ENCODE data around the gene TNFAIP6.

The TNFAIP6 gene

GRCh38 chr2:151353995-151354394 lies 3.4 kb upstream of the TNFAIP6 start:
- Histone ChIP-seq H3K9ac (ENCODE audit: low read depth, low read length) (no peak overlapping the region), H2AFZ (ENCODE audit: low read depth, low read length) (no peak overlapping the region), H3K27ac (ENCODE audit: low read length) (no peak overlapping the region), H3K79me2 (ENCODE audit: insufficient read depth, low read length) (no peaks in the 10 kb centered on the region), H4K20me1 (ENCODE audit: insufficient read depth, low read length) (no peaks in the 10 kb centered on the region), H3K4me3 (ENCODE audit: low read depth in 1 of 2, low read length in 2 of 2) (no peak overlapping the region), H3K27me3 (ENCODE audit: insufficient read depth, low read length, poor library complexity) (no peaks in the 10 kb centered on the region), H3K4me1 (ENCODE audit: insufficient read depth, low read length) (no peaks in the 10 kb centered on the region), H3K36me3 (ENCODE audit: insufficient read depth, low read length) (no peaks in the 10 kb centered on the region), H3K4me2 (ENCODE audit: insufficient read depth, low read length) (no peak overlapping the region), H3K9me3 (ENCODE audit: insufficient read depth, low read length, severe bottlenecking) (no peaks in the 10 kb centered on the region)
- DNase-seq (no peak), ATAC-seq (ENCODE audit: insufficient read depth, low read depth) (no peak)
- no peak for TF ChIP-seq CTCF (IDR thresholded peaks at IDR 0.05; ENCODE audit: borderline replicate concordance, extremely low read depth, low read length, poor library complexity, severe bottlenecking)
- TF ChIP-seq EZH2 (IDR thresholded peaks at IDR 0.05; ENCODE audit: borderline replicate concordance, low read depth, low read length, severe bottlenecking), result no peak

- TF ChIP-seq CTCF (IDR thresholded peaks at IDR 0.05; ENCODE audit: borderline replicate concordance, extremely low read depth, low read length, poor library complexity, severe bottlenecking) (no peak), EZH2 (IDR thresholded peaks at IDR 0.05; ENCODE audit: borderline replicate concordance, low read depth, low read length, severe bottlenecking) (no peak)
- Histone ChIP-seq H3K4me3 (ENCODE audit: low read depth in 1 of 2, low read length in 2 of 2) (no peak overlapping the region), H3K4me2 (ENCODE audit: insufficient read depth, low read length) (no peak overlapping the region), H2AFZ (ENCODE audit: low read depth, low read length) (no peak overlapping the region), H3K9me3 (ENCODE audit: insufficient read depth, low read length, severe bottlenecking) (no peaks in the 10 kb centered on the region), H3K9ac (ENCODE audit: low read depth, low read length) (no peak overlapping the region), H3K4me1 (ENCODE audit: insufficient read depth, low read length) (no peaks in the 10 kb centered on the region), H3K36me3 (ENCODE audit: insufficient read depth, low read length) (no peaks in the 10 kb centered on the region), H4K20me1 (ENCODE audit: insufficient read depth, low read length) (no peaks in the 10 kb centered on the region), H3K27ac (ENCODE audit: low read length) (no peak overlapping the region), H3K27me3 (ENCODE audit: insufficient read depth, low read length, poor library complexity) (no peaks in the 10 kb centered on the region), H3K79me2 (ENCODE audit: insufficient read depth, low read length) (no peaks in the 10 kb centered on the region)
- ATAC-seq (ENCODE audit: insufficient read depth, low read depth), result no peak
- no peak for DNase-seq
Observed at GRCh38 chr2:151354807-151355206, 2.6 kb upstream of the TNFAIP6 start.

- no peak overlapping the region for H3K9ac ChIP-seq (ENCODE audit: low read depth, low read length)
Observed at GRCh38 chr2:151358166-151358970, 976 bp downstream of the TNFAIP6 start.

More at GRCh38 chr2:151358166-151358970, 976 bp downstream of the TNFAIP6 start:
- no peaks in the 10 kb centered on the region for H3K9me3 ChIP-seq (ENCODE audit: insufficient read depth, low read length, severe bottlenecking)
- no peaks in the 10 kb centered on the region for H3K36me3 ChIP-seq (ENCODE audit: insufficient read depth, low read length)
- ATAC-seq (ENCODE audit: insufficient read depth, low read depth), result no peak
- no peak overlapping the region for H2AFZ ChIP-seq (ENCODE audit: low read depth, low read length)
- H3K4me1 ChIP-seq (ENCODE audit: insufficient read depth, low read length), result no peaks in the 10 kb centered on the region
- no peak overlapping the region for H3K27ac ChIP-seq (ENCODE audit: low read length)
- H4K20me1 ChIP-seq (ENCODE audit: insufficient read depth, low read length), result no peaks in the 10 kb centered on the region
- no peaks in the 10 kb centered on the region for H3K27me3 ChIP-seq (ENCODE audit: insufficient read depth, low read length, poor library complexity)
- no peaks in the 10 kb centered on the region for H3K79me2 ChIP-seq (ENCODE audit: insufficient read depth, low read length)
- TF ChIP-seq EZH2 (IDR thresholded peaks at IDR 0.05; ENCODE audit: borderline replicate concordance, low read depth, low read length, severe bottlenecking) (no peak), CTCF (IDR thresholded peaks at IDR 0.05; ENCODE audit: borderline replicate concordance, extremely low read depth, low read length, poor library complexity, severe bottlenecking) (no peak)
- no peak overlapping the region for H3K4me2 ChIP-seq (ENCODE audit: insufficient read depth, low read length)
- DNase-seq, result no peak
- H3K4me3 ChIP-seq (ENCODE audit: low read depth in 1 of 2, low read length in 2 of 2), result no peak overlapping the region

Data from DND-41 (cell line).